ENCODE measurements around the gene OXSR1. TPM values are rescaled to one million over a fixed set of nuclear protein-coding genes. Genes with fewer than 3 reads are reported as not detected.

The OXSR1 gene
- total and polyA plus RNA-seq, 10 of the 15 experiments (the other 5 are each of a cell fraction or from before 2014, with no cell fraction given): 12.4 to 54.6 (median 35.7) TPM

- DNase-seq (ENCODE audit: low read depth, low spot score) (no peak), FAIRE-seq (no peak), ATAC-seq (no peak)
- H3K9me3 ChIP-seq (replicated peaks; ENCODE audit: control insufficient read depth, insufficient read depth, low read length): no peaks in the 10 kb centered on the region; the same call in 2 of the 3 replicates
- no peaks in the 10 kb centered on the region for H3K4me1 ChIP-seq (ENCODE audit: control insufficient read depth, insufficient read depth, low read length)
- SMC1A ChIA-PET (ENCODE audit: uncharacterized antibody, unreplicated experiment): no interaction called here
- intact Hi-C loops (cut with micrococcal nuclease; ENCODE audit: unreplicated experiment): no loop called here
- H3K4me3 ChIP-seq: no peak overlapping the region
- no peaks in the 10 kb centered on the region; a peak in 1 of 4 replicates for H3K27me3 ChIP-seq (replicated peaks in 1 of 2; ENCODE audit: control insufficient read depth in 2 of 2, insufficient read depth in 2 of 2, low read length in 1 of 2)
- no peak overlapping the region for H3K9ac ChIP-seq (ENCODE audit: control insufficient read depth, insufficient read depth, low read length)
- POLR2A ChIA-PET: interaction anchor here (1.4 kb wide), 1 partner anchor 121 kb away, joined by 3 read pairs; no protein-coding TSS in a partner anchor
- H3K27ac ChIP-seq (ENCODE audit: control insufficient read depth, insufficient read depth): no peak overlapping the region
- 85% methylated on average over 21 of the region's 21 CpGs for WGBS (ENCODE audit: insufficient coverage, insufficient replicate concordance, low lambda C conversion rate, missing lambda C conversion rate)
- RAD21 ChIA-PET (ENCODE audit: unreplicated experiment): no interaction called here
- no peaks in the 10 kb centered on the region for H3K79me2 ChIP-seq (ENCODE audit: control insufficient read depth, insufficient read depth, low read length)
- no peak overlapping the region for H2AFZ ChIP-seq (ENCODE audit: control insufficient read depth, low read depth, low read length)
- no peak overlapping the region for H3K4me2 ChIP-seq (ENCODE audit: control insufficient read depth, insufficient read depth)
- in situ Hi-C loops (cut with MboI): no loop called here
- no TSS peak for BruUV-seq (replicated peaks)
- CTCF ChIA-PET: no interaction called here
- no peaks in the 10 kb centered on the region for H3K36me3 ChIP-seq (ENCODE audit: control insufficient read depth in 2 of 2, insufficient read depth in 2 of 2, low read length in 1 of 2)
- no peaks in the 10 kb centered on the region for H4K20me1 ChIP-seq (ENCODE audit: control insufficient read depth, insufficient read depth)
- TF ChIP-seq SMAD1 (IDR thresholded peaks at IDR 0.05; ENCODE audit: low read depth, partially characterized antibody): no peak
- no peak for TF ChIP-seq BCLAF1 (IDR thresholded peaks at IDR 0.05)
- no peak for TF ChIP-seq BHLHE40 (IDR thresholded peaks at IDR 0.05; ENCODE audit: borderline replicate concordance in 1 of 2, low read depth in 2 of 2, low read length in 1 of 2)
- no peak for TF ChIP-seq ZBTB40 (IDR thresholded peaks at IDR 0.05; ENCODE audit: borderline replicate concordance)
- TF ChIP-seq RELA (IDR thresholded peaks at IDR 0.05; ENCODE audit: borderline replicate concordance, partially characterized antibody): no peak
- no peak for TF ChIP-seq ATF2 (IDR thresholded peaks at IDR 0.05; ENCODE audit: low read length)
- no peak for TF ChIP-seq MYB (IDR thresholded peaks at IDR 0.05; ENCODE audit: borderline replicate concordance, low read depth, low read length)
- no peak for TF ChIP-seq ZNF274 (IDR thresholded peaks at IDR 0.05; ENCODE audit: insufficient read depth, insufficient read length)
- TF ChIP-seq SPI1 (IDR thresholded peaks at IDR 0.05; ENCODE audit: borderline replicate concordance, insufficient read depth, low read depth, low read length): no peak
- TF ChIP-seq ATF7 (IDR thresholded peaks at IDR 0.05; ENCODE audit: low read depth): no peak
- TF ChIP-seq CREB1 (IDR thresholded peaks at IDR 0.05; ENCODE audit: low read depth): no peak
Measured at GRCh38 chr3:38274864-38275649, 109.7 kb downstream of the OXSR1 start.

Data from GM12878 (cell line).